MCF 10A (cell line): Measurements from ENCODE around the gene CTCFL. TPM values are rescaled to one million over a fixed set of nuclear protein-coding genes. Genes with fewer than 3 reads are reported as not detected.

ENCODE experiments used
- BruUV-seq: library from RNA; stranded (reverse); fragments of 400-500 nt; replicated peaks from 2 replicates; lab custom pipeline; 2021; lab: Mats Ljungman, UMichigan
- CTCF ChIA-PET: fragments of 300-600 bp; sonication (Branson Sonifier 250); formaldehyde crosslinking; extraction: SDS; loops from one replicate; lab custom pipeline; 2021; ENCODE audit warnings: antibody characterized with exemption, inconsistent platforms; lab: Yijun Ruan, JAX
- POLR2A ChIA-PET: fragments of 300-600, 350-650 bp; sonication (Branson Sonifier 250); formaldehyde crosslinking; extraction: SDS; loops from one replicate; lab custom pipeline; 2020; ENCODE audit warnings: antibody characterized with exemption, inconsistent platforms; lab: Yijun Ruan, JAX
- DNase-seq: peaks from one replicate; pipeline ENCODE4 v3.0.0-alpha.2; 2018; ENCODE audit not compliant: unreplicated experiment
- H3K27ac Mint-ChIP-seq: one replicate; pipeline ENCODE4 v1.8.0; 2022; ENCODE audit warnings: mild to moderate bottlenecking, low read depth, mixed read lengths; ENCODE audit not compliant: unreplicated experiment
- H3K27me3 Mint-ChIP-seq: one replicate; pipeline ENCODE4 v1.8.0; 2022; ENCODE audit warnings: mixed read lengths; ENCODE audit not compliant: insufficient read depth, unreplicated experiment
- H3K36me3 Mint-ChIP-seq: one replicate; pipeline ENCODE4 v1.8.0; 2022; ENCODE audit warnings: mild to moderate bottlenecking, moderate library complexity, mixed read lengths; ENCODE audit not compliant: insufficient read depth, unreplicated experiment
- H3K4me1 Mint-ChIP-seq: one replicate; pipeline ENCODE4 v1.8.0; 2022; ENCODE audit warnings: mixed read lengths; ENCODE audit not compliant: insufficient read depth, unreplicated experiment
- H3K4me3 Mint-ChIP-seq: one replicate; pipeline ENCODE4 v1.8.0; 2022; ENCODE audit warnings: mild to moderate bottlenecking, moderate library complexity, mixed read lengths; ENCODE audit not compliant: unreplicated experiment
- H3K9me3 Mint-ChIP-seq: one replicate; pipeline ENCODE4 v1.8.0; 2022; ENCODE audit warnings: mixed read lengths; ENCODE audit not compliant: unreplicated experiment
- CTCF ChIP-seq: fragments of 200-600 bp; IDR thresholded peaks from one replicate; pipeline ENCODE4 v1.8.0; 2022; ENCODE audit warnings: antibody characterized with exemption, mild to moderate bottlenecking; ENCODE audit not compliant: unreplicated experiment
- intact Hi-C: fragments of 100-400 bp; cut with micrococcal nuclease; formaldehyde crosslinking; loops from 2 replicates; pipeline ENCODE4 v1.14.1; 2022
- total RNA-seq: library from RNA; stranded (reverse); gene quantifications from 2 replicates; pipeline ENCODE4 v1.2.3, GENCODE V29; 2022

CTCFL gene
- total RNA-seq, 1 experiment from 2014 or later = not detected

- no peaks in the 10 kb centered on the region for H3K36me3 Mint-ChIP-seq
- CTCF ChIA-PET = interaction anchor here (1.6 to 2.8 kb wide), 2 partner anchors 16 to 97 kb away, joined by 3 to 11 read pairs; no protein-coding TSS in a partner anchor
- intact Hi-C loops = no loop called here
- no peak overlapping the region for H3K4me3 Mint-ChIP-seq
- POLR2A ChIA-PET = no interaction called here
- TF ChIP-seq CTCF = no peak
- DNase-seq = no peak
- no peak overlapping the region for H3K27ac Mint-ChIP-seq
- BruUV-seq = no TSS peak
- no peaks in the 10 kb centered on the region for H3K4me1 Mint-ChIP-seq
- peaks cover 67% of the 10 kb centered on the region for H3K27me3 Mint-ChIP-seq
- no peaks in the 10 kb centered on the region for H3K9me3 Mint-ChIP-seq
Observed at GRCh38 chr20:57476641-57477461, 48.1 kb downstream of the CTCFL start.

DNA sequence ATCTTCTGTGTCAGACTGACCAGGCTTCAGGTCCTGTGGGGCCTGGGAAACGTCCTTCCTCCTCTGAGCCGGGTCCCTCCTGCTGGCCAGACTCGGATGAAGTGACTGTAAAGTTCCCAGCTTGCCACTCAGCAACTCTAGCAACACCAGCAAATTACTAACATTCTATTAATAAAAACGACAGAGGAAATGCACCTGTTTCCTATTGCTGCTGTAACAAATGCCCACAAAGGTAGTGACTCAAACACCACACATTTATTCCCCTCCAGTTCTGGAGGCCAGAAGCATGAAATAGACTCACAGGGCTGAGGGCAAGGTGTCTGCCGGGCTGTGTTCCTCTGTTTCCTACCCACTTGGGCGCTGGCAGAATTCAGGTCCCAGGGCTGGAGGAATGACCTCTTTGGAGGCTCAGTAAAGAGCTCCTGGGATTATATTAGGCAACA lies 48.8 kb downstream of the CTCFL start:
- CTCF ChIA-PET = interaction anchor here (0.5 to 2.8 kb wide), 3 partner anchors 17 to 131 kb away, joined by 3 to 11 read pairs (median 5); no protein-coding TSS in a partner anchor
- no peaks in the 10 kb centered on the region for H3K9me3 Mint-ChIP-seq

GRCh38 chr20:57475388-57476083 lies 49.4 kb downstream of the CTCFL start:
- no peaks in the 10 kb centered on the region for H3K9me3 Mint-ChIP-seq
- POLR2A ChIA-PET = no interaction called here
- CTCF ChIA-PET = interaction anchor here (0.5 to 1.6 kb wide), 4 partner anchors 10 to 777 kb away, joined by 3 to 5 read pairs (median 4); no protein-coding TSS in a partner anchor
- DNase-seq = no peak
- no peaks in the 10 kb centered on the region for H3K4me1 Mint-ChIP-seq
- BruUV-seq = no TSS peak
- no peaks in the 10 kb centered on the region for H3K36me3 Mint-ChIP-seq
- peaks cover 80% of the 10 kb centered on the region for H3K27me3 Mint-ChIP-seq
- intact Hi-C loops = no loop called here
- H3K4me3 Mint-ChIP-seq = no peak overlapping the region
- no peak overlapping the region for H3K27ac Mint-ChIP-seq
- no peak for TF ChIP-seq CTCF

More for the DNA sequence above, 48.8 kb downstream of the CTCFL start:
- DNase-seq = no peak
- POLR2A ChIA-PET = no interaction called here
- Mint-ChIP-seq H3K27ac (no peak overlapping the region), H3K4me1 (no peaks in the 10 kb centered on the region), H3K27me3 (peaks cover 74% of the 10 kb centered on the region), H3K36me3 (no peaks in the 10 kb centered on the region), H3K4me3 (no peak overlapping the region)
- TF ChIP-seq CTCF = no peak
- intact Hi-C loops = no loop called here
- BruUV-seq = no TSS peak

- Mint-ChIP-seq H3K36me3 (no peaks in the 10 kb centered on the region), H3K4me3 (no peak overlapping the region), H3K9me3 (no peaks in the 10 kb centered on the region), H3K4me1 (no peaks in the 10 kb centered on the region), H3K27ac (no peak overlapping the region), H3K27me3 (peaks cover 87% of the 10 kb centered on the region)
- TF ChIP-seq CTCF = no peak
- BruUV-seq = no TSS peak
- ChIA-PET CTCF (interaction anchor here (0.6 to 1.6 kb wide), 3 partner anchors 9 to 778 kb away, joined by 3 to 6 read pairs (median 4); no protein-coding TSS in a partner anchor), POLR2A (interaction anchor here (1.0 kb wide), 1 partner anchor 42 kb away, joined by 4 read pairs; no protein-coding TSS in a partner anchor)
- DNase-seq = no peak
- intact Hi-C loops = no loop called here
Observed at GRCh38 chr20:57474816-57475215, 50.1 kb downstream of the CTCFL start.
